ENCODE measurements around the gene SYNPO2.

DNA sequence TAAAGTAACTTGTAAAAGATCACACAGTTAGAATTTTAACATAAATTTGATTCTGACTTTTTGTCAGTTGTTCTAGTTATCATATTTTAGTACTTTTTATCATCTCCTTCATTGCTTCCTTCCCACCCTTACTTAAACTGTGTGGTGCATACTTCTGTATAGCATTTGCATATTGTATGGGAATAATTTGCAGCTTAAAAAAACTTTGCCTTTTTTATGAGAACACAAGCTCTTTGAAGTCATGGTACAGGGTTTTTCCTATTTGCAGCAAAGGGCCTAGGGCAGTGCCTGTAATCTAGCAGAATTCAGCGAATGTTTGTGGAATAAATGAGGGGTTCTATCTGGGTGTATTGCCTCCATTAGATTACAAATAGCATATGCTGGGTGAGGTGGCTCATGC, 41.6 kb downstream of the SYNPO2 start:
- TF ChIP-seq, protein P1, sequence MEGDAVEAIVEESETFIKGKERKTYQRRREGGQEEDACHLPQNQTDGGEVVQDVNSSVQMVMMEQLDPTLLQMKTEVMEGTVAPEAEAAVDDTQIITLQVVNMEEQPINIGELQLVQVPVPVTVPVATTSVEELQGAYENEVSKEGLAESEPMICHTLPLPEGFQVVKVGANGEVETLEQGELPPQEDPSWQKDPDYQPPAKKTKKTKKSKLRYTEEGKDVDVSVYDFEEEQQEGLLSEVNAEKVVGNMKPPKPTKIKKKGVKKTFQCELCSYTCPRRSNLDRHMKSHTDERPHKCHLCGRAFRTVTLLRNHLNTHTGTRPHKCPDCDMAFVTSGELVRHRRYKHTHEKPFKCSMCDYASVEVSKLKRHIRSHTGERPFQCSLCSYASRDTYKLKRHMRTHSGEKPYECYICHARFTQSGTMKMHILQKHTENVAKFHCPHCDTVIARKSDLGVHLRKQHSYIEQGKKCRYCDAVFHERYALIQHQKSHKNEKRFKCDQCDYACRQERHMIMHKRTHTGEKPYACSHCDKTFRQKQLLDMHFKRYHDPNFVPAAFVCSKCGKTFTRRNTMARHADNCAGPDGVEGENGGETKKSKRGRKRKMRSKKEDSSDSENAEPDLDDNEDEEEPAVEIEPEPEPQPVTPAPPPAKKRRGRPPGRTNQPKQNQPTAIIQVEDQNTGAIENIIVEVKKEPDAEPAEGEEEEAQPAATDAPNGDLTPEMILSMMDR (IDR thresholded peaks at IDR 0.05; ENCODE audit: insufficient read depth, low read length, poor library complexity, severe bottlenecking) = no peak
- TF ChIP-seq EZH2phosphoT487 (conservative IDR thresholded peaks at IDR 0.05; ENCODE audit: low read length) = no peak
